GM12878 (cell line): ENCODE data around the gene OR6Q1. TPM values are rescaled to one million over a fixed set of nuclear protein-coding genes. Genes with fewer than 3 reads are reported as not detected.
"Not testable (repeated sequence)": the region's sequence is repeated elsewhere in the genome, so short reads cannot be mapped to it uniquely, and the experiment has no call there.

Experiments used
- ATAC-seq: fragments of 200-7000 bp; cut with Tn5 transposase; 3 replicates; pipeline ENCODE4 v1.9.1; 2020; ENCODE audit warnings: mild to moderate bottlenecking, moderate library complexity
- BruUV-seq: library from RNA; stranded (reverse); fragments of 400-500 nt; replicated peaks from 2 replicates; lab custom pipeline; 2021; lab: Mats Ljungman, UMichigan
- CTCF ChIA-PET: fragments of 300-600 bp; sonication (Branson Sonifier 250); formaldehyde crosslinking; extraction: SDS; loops from one replicate; lab custom pipeline; 2021; ENCODE audit warnings: inconsistent platforms; lab: Yijun Ruan, JAX
- POLR2A ChIA-PET: fragments of 350-600 bp; formaldehyde crosslinking; extraction: SDS; loops from one replicate; lab custom pipeline; 2021; ENCODE audit warnings: inconsistent platforms; lab: Charles Lee
- RAD21 ChIA-PET: fragments of 300-600 bp; sonication (Branson Sonifier 250); formaldehyde crosslinking; loops from one replicate; lab custom pipeline; 2023; ENCODE audit warnings: antibody characterized with exemption; ENCODE audit not compliant: unreplicated experiment; lab: Charles Lee
- SMC1A ChIA-PET: fragments of 300-600 bp; sonication (Branson Sonifier 250); formaldehyde crosslinking; loops from one replicate; lab custom pipeline; 2023; ENCODE audit not compliant: unreplicated experiment, uncharacterized antibody; lab: Charles Lee
- DNase-seq: peaks from one replicate; pipeline ENCODE4 v3.0.0-alpha.2; 2011; ENCODE audit warnings: low read depth, low spot score
- FAIRE-seq: peaks from 3 replicates; lab custom pipeline; 2011; peaks lifted over from hg19 to GRCh38; lab: Jason Lieb, UNC
- H2AFZ ChIP-seq: 2 replicates; pipeline ENCODE4 v1.6.0; 2011; ENCODE audit warnings: low read depth, low read length, control low read depth; ENCODE audit not compliant: control insufficient read depth
- H3K27ac ChIP-seq: 2 replicates; pipeline ENCODE4 v1.5.1; 2011; ENCODE audit warnings: control low read depth; ENCODE audit not compliant: control insufficient read depth, insufficient read depth
- H3K27me3 ChIP-seq, 2 experiments: replicated peaks in 1 of 2; 2 replicates each; pipeline versions ENCODE4 v1.6.0 to v1.6.1; 2011; ENCODE audit warnings: low read length in 1 of 2; ENCODE audit not compliant: control insufficient read depth in 2 of 2, insufficient read depth in 2 of 2
- H3K36me3 ChIP-seq, 2 experiments: 2 replicates each; pipeline ENCODE4 v1.5.1; 2011; ENCODE audit warnings: low read length in 1 of 2; ENCODE audit not compliant: control insufficient read depth in 2 of 2, insufficient read depth in 2 of 2
- H3K4me1 ChIP-seq: 2 replicates; pipeline ENCODE4 v1.6.1; 2011; ENCODE audit warnings: mild to moderate bottlenecking, low read length, moderate library complexity, mixed read lengths; ENCODE audit not compliant: control insufficient read depth, insufficient read depth
- H3K4me2 ChIP-seq: 2 replicates; pipeline ENCODE4 v1.6.0; 2011; ENCODE audit warnings: control low read depth; ENCODE audit not compliant: control insufficient read depth, insufficient read depth
- H3K4me3 ChIP-seq: fragments of 200-600 bp; sonication (generic); 2 replicates; pipeline ENCODE4 v1.5.1; 2016
- H3K79me2 ChIP-seq: 2 replicates; pipeline ENCODE4 v1.6.0; 2011; ENCODE audit warnings: low read length; ENCODE audit not compliant: control insufficient read depth, insufficient read depth
- H3K9ac ChIP-seq: 2 replicates; pipeline ENCODE4 v1.8.0; 2011; ENCODE audit warnings: low read length, control low read depth, mixed read lengths; ENCODE audit not compliant: control insufficient read depth, insufficient read depth
- H3K9me3 ChIP-seq: replicated peaks from 3 replicates; pipeline ENCODE4 v1.5.1; 2011; ENCODE audit warnings: mild to moderate bottlenecking, low read length; ENCODE audit not compliant: control insufficient read depth, insufficient read depth
- H4K20me1 ChIP-seq: 2 replicates; pipeline ENCODE4 v1.6.0; 2011; ENCODE audit not compliant: control insufficient read depth, insufficient read depth
- DPF2 ChIP-seq: fragments of 450-650 bp; IDR thresholded peaks from 2 replicates; pipeline ENCODE4 v1.6.1; 2017; ENCODE audit warnings: mild to moderate bottlenecking
- MYB ChIP-seq: fragments of 150-350 bp; IDR thresholded peaks from 2 replicates; pipeline ENCODE4 v1.6.1; 2014; ENCODE audit warnings: mild to moderate bottlenecking, low read depth, low read length, borderline replicate concordance
- NFXL1 ChIP-seq: fragments of 450-650 bp; IDR thresholded peaks from 2 replicates; pipeline ENCODE4 v1.6.1; 2017; ENCODE audit warnings: antibody characterized with exemption, mild to moderate bottlenecking, borderline replicate concordance
- NR2C1 ChIP-seq: fragments of 450-650 bp; IDR thresholded peaks from 2 replicates; pipeline ENCODE4 v1.6.1; 2017; ENCODE audit warnings: antibody characterized with exemption, mild to moderate bottlenecking, moderate library complexity
- PAX5 ChIP-seq: IDR thresholded peaks from 2 replicates; pipeline ENCODE4 v1.6.1; 2011; ENCODE audit warnings: low read depth, low read length, borderline replicate concordance
- RUNX3 ChIP-seq: IDR thresholded peaks from 2 replicates; pipeline ENCODE4 v1.6.1; 2012; ENCODE audit warnings: low read length, inconsistent platforms
- SPI1 ChIP-seq: IDR thresholded peaks from 2 replicates; pipeline ENCODE4 v1.6.1; 2011; ENCODE audit warnings: low read depth, mild to moderate bottlenecking, low read length, moderate library complexity, borderline replicate concordance; ENCODE audit not compliant: insufficient read depth
- TAF1 ChIP-seq: IDR thresholded peaks from 2 replicates; pipeline ENCODE4 v1.6.1; 2011; ENCODE audit warnings: mild to moderate bottlenecking, low read depth, low read length, borderline replicate concordance
- TCF7 ChIP-seq: IDR thresholded peaks from 2 replicates; pipeline ENCODE4 v1.6.1; 2014; ENCODE audit warnings: antibody characterized with exemption, borderline replicate concordance
- ZSCAN29 ChIP-seq: fragments of 450-650 bp; IDR thresholded peaks from 2 replicates; pipeline ENCODE4 v1.6.1; 2017; ENCODE audit warnings: mild to moderate bottlenecking, moderate library complexity
- WGBS: methylation state at CpG from one replicate; pipeline ENCODE4 v1.1.6; 2016; ENCODE audit warnings: low lambda C conversion rate; ENCODE audit not compliant: insufficient replicate concordance, insufficient coverage; ENCODE audit errors: missing lambda C conversion rate; 5-methylcytosine and 5-hydroxymethylcytosine counted together
- in situ Hi-C: fragments of 300-500 bp; cut with MboI; formaldehyde crosslinking; loops from 9 replicates; pipeline ENCODE4 v1.14.3; 2018; ENCODE audit warnings: mixed read lengths
- intact Hi-C: fragments of 100-400 bp; cut with micrococcal nuclease; formaldehyde crosslinking; loops from one replicate; pipeline ENCODE4 v1.14.2; 2022; ENCODE audit not compliant: unreplicated experiment
- polyA plus RNA-seq, 11 experiments: library from polyadenylated mRNA; depleted of rRNA in 4 of 11; unstranded in 6 of 11; stranded (reverse) in 5 of 11; fragments of >200 nt; fragmentation: Nextera tagmentation in 4 of 11; fragmentation: Illumina TruSeq in 1 of 11; extraction: Ambion mirVana in 4 of 11; extraction: Trizol in 1 of 11; gene quantifications; 1 replicate in 1 of 11; 2 replicates in 10 of 11; pipeline versions ENCODE4 v1.2.1 to v1.2.3, GENCODE V29; 2011 to 2016; ENCODE audit warnings: inconsistent platforms in 2 of 11, missing spikeins in 2 of 11, low read depth in 1 of 11
- total RNA-seq, 4 experiments: library from RNA; depleted of rRNA in 3 of 4; stranded (reverse); fragments of >200 nt in 3 of 4; fragmentation: Illumina TruSeq in 1 of 4; extraction: Trizol in 1 of 4; gene quantifications; 2 replicates each; pipeline versions ENCODE4 v1.2.1 to v1.2.3, GENCODE V29; 2013 to 2021
- TF ChIP-seq, protein P1 (sequence below): fragments of 150-350 bp; IDR thresholded peaks from 2 replicates; pipeline ENCODE4 v1.6.1; 2016; ENCODE audit warnings: low read depth, low read length
- TF ChIP-seq, protein P2 (sequence below): fragments of 450-650 bp; formaldehyde crosslinking; IDR thresholded peaks from 2 replicates; pipeline ENCODE4 v1.5.0; 2022; ENCODE audit warnings: mild to moderate bottlenecking, missing genetic modification characterization

Gene OR6Q1
- total and polyA plus RNA-seq, 10 of the 15 experiments (the other 5 are each of a cell fraction or from before 2014, with no cell fraction given) = not detected

DNA sequence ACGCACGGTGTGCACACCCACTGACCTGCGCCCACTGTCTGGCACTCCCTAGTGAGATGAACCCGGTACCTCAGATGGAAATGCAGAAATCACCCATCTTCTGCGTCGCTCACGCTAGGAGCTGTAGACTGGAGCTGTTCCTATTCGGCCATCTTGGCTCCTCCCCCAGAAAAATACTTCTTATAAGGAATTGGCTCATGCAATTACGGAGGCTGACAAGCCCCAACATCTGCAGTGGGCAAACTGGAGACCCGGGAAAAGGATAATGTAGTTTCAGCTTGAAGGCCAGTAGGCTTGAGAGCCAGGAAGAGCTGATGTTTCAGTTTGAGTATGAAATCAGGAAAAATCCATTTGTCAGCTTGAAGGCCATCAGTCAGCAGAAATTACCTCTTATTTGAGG lies 30.7 kb upstream of the OR6Q1 start:
- not testable (repeated sequence) for H3K27ac ChIP-seq, H2AFZ ChIP-seq, FAIRE-seq

DNA sequence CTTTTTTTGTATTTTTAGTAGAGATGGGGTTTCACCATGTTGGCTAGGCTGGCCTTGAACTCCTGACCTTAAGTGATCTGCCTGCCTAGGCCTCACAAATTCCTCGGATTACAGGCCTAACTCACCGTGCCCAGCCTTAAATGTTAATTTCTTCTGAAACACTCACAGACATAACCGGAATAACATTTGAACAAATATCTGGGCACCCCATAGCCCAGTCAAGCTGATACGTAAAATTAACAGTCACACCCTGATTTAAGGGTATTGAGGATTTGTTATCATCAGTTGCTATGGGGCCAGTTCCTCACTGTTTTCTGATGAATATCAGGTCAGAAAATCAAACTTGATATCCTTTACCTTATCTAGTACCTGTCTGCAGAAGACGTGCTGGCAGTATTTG lies 30.1 kb upstream of the OR6Q1 start:
- FAIRE-seq (no peak), ATAC-seq (no peak), DNase-seq (no peak)
- no peaks in the 10 kb centered on the region for H4K20me1 ChIP-seq
- H3K4me3 ChIP-seq = no peak overlapping the region
- ChIA-PET SMC1A (no interaction called here), CTCF (no interaction called here), RAD21 (no interaction called here), POLR2A (no interaction called here)
- intact Hi-C loops = no loop called here
- no TSS peak for BruUV-seq
- no peak overlapping the region for H2AFZ ChIP-seq
- no peaks in the 10 kb centered on the region for H3K36me3 ChIP-seq
- in situ Hi-C loops = no loop called here
- H3K79me2 ChIP-seq = no peaks in the 10 kb centered on the region
- H3K9me3 ChIP-seq = no peaks in the 10 kb centered on the region
- no peak overlapping the region for H3K27ac ChIP-seq
- no peak overlapping the region for H3K4me2 ChIP-seq
- H3K27me3 ChIP-seq = no peaks in the 10 kb centered on the region
- no peak overlapping the region for H3K9ac ChIP-seq
- 44% methylated on average over 5 of the region's 5 CpGs for WGBS
- no peaks in the 10 kb centered on the region for H3K4me1 ChIP-seq
- no peak for TF ChIP-seq NFXL1
- no peak for TF ChIP-seq DPF2
- TF ChIP-seq MYB = no peak
- no peak for TF ChIP-seq SPI1
- TF ChIP-seq PAX5 = no peak
- no peak for TF ChIP-seq ZSCAN29
- TF ChIP-seq, protein P1, sequence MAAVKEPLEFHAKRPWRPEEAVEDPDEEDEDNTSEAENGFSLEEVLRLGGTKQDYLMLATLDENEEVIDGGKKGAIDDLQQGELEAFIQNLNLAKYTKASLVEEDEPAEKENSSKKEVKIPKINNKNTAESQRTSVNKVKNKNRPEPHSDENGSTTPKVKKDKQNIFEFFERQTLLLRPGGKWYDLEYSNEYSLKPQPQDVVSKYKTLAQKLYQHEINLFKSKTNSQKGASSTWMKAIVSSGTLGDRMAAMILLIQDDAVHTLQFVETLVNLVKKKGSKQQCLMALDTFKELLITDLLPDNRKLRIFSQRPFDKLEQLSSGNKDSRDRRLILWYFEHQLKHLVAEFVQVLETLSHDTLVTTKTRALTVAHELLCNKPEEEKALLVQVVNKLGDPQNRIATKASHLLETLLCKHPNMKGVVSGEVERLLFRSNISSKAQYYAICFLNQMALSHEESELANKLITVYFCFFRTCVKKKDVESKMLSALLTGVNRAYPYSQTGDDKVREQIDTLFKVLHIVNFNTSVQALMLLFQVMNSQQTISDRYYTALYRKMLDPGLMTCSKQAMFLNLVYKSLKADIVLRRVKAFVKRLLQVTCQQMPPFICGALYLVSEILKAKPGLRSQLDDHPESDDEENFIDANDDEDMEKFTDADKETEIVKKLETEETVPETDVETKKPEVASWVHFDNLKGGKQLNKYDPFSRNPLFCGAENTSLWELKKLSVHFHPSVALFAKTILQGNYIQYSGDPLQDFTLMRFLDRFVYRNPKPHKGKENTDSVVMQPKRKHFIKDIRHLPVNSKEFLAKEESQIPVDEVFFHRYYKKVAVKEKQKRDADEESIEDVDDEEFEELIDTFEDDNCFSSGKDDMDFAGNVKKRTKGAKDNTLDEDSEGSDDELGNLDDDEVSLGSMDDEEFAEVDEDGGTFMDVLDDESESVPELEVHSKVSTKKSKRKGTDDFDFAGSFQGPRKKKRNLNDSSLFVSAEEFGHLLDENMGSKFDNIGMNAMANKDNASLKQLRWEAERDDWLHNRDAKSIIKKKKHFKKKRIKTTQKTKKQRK = no peak
- TF ChIP-seq, protein P2, sequence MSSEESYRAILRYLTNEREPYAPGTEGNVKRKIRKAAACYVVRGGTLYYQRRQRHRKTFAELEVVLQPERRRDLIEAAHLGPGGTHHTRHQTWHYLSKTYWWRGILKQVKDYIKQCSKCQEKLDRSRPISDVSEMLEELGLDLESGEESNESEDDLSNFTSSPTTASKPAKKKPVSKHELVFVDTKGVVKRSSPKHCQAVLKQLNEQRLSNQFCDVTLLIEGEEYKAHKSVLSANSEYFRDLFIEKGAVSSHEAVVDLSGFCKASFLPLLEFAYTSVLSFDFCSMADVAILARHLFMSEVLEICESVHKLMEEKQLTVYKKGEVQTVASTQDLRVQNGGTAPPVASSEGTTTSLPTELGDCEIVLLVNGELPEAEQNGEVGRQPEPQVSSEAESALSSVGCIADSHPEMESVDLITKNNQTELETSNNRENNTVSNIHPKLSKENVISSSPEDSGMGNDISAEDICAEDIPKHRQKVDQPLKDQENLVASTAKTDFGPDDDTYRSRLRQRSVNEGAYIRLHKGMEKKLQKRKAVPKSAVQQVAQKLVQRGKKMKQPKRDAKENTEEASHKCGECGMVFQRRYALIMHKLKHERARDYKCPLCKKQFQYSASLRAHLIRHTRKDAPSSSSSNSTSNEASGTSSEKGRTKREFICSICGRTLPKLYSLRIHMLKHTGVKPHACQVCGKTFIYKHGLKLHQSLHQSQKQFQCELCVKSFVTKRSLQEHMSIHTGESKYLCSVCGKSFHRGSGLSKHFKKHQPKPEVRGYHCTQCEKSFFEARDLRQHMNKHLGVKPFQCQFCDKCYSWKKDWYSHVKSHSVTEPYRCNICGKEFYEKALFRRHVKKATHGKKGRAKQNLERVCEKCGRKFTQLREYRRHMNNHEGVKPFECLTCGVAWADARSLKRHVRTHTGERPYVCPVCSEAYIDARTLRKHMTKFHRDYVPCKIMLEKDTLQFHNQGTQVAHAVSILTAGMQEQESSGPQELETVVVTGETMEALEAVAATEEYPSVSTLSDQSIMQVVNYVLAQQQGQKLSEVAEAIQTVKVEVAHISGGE (CRISPR knock-in tag) = no peak
- no peak for TF ChIP-seq TCF7
- no peak for TF ChIP-seq RUNX3
- TF ChIP-seq TAF1 = no peak
- TF ChIP-seq NR2C1 = no peak

More for the DNA sequence above, 30.7 kb upstream of the OR6Q1 start:
- BruUV-seq, H3K79me2 ChIP-seq, POLR2A ChIA-PET, H3K9me3 ChIP-seq, DNase-seq, H3K4me2 ChIP-seq, H4K20me1 ChIP-seq, SMC1A ChIA-PET, H3K4me1 ChIP-seq, RAD21 ChIA-PET, intact Hi-C loops, CTCF ChIA-PET, H3K4me3 ChIP-seq, ATAC-seq, H3K27me3 ChIP-seq, H3K9ac ChIP-seq, in situ Hi-C loops, H3K36me3 ChIP-seq: not testable (repeated sequence)
- 71% methylated on average over 10 of the region's 10 CpGs for WGBS
